ENCODE data around the gene PPARG. TPM values are rescaled to one million over a fixed set of nuclear protein-coding genes. Genes with fewer than 3 reads are reported as not detected.

The PPARG gene
- total RNA-seq, 1 donor from 2014 or later, result 40.1 TPM

GRCh38 chr3:12343047-12343501 is 54.2 kb downstream of the PPARG start:
- H3K27me3 Mint-ChIP-seq (ENCODE audit: low read depth), result peaks cover 1% of the 10 kb centered on the region
- no peak for DNase-seq (ENCODE audit: low spot score)
- H3K9me3 Mint-ChIP-seq, result no peaks in the 10 kb centered on the region
- H3K4me3 Mint-ChIP-seq (ENCODE audit: low read depth), result no peak overlapping the region
- intact Hi-C loops (cut with micrococcal nuclease), result no loop called here
- H3K4me1 Mint-ChIP-seq (ENCODE audit: low read depth), result peaks cover 23% of the 10 kb centered on the region
- peaks cover 15% of the 10 kb centered on the region for H3K36me3 Mint-ChIP-seq (ENCODE audit: low read depth)
- H3K27ac Mint-ChIP-seq, result no peak overlapping the region

GRCh38 chr3:12345141-12345561 is 56.3 kb downstream of the PPARG start:
- Mint-ChIP-seq H3K27me3 (ENCODE audit: low read depth) (peaks cover 5% of the 10 kb centered on the region), H3K4me1 (ENCODE audit: low read depth) (peaks cover 18% of the 10 kb centered on the region), H3K27ac (peak overlapping the region; percentile 79), H3K9me3 (no peaks in the 10 kb centered on the region), H3K36me3 (ENCODE audit: low read depth) (peaks cover 8% of the 10 kb centered on the region), H3K4me3 (ENCODE audit: low read depth) (no peak overlapping the region)
- no peak for DNase-seq (ENCODE audit: low spot score)
- intact Hi-C loops (cut with micrococcal nuclease), result loop anchor here (1.0 to 5.0 kb wide), 4 partner anchors 37 to 158 kb away; no protein-coding TSS in a partner anchor

- Mint-ChIP-seq H3K9me3 (no peaks in the 10 kb centered on the region), H3K4me1 (ENCODE audit: low read depth) (peaks cover 18% of the 10 kb centered on the region), H3K27ac (peak overlapping the region; percentile 79), H3K27me3 (ENCODE audit: low read depth) (peaks cover 5% of the 10 kb centered on the region), H3K4me3 (ENCODE audit: low read depth) (no peak overlapping the region), H3K36me3 (ENCODE audit: low read depth) (peaks cover 8% of the 10 kb centered on the region)
- intact Hi-C loops (cut with micrococcal nuclease), result loop anchor here (1.0 to 5.0 kb wide), 5 partner anchors 10 to 159 kb away; no protein-coding TSS in a partner anchor
- DNase-seq (ENCODE audit: low spot score), result no peak
Observed at GRCh38 chr3:12345584-12346494, 57.0 kb downstream of the PPARG start.

- Mint-ChIP-seq H3K36me3 (ENCODE audit: low read depth) (peaks cover 8% of the 10 kb centered on the region), H3K4me3 (ENCODE audit: low read depth) (no peak overlapping the region), H3K9me3 (no peaks in the 10 kb centered on the region), H3K27ac (no peak overlapping the region), H3K27me3 (ENCODE audit: low read depth) (peaks cover 12% of the 10 kb centered on the region), H3K4me1 (ENCODE audit: low read depth) (peaks cover 20% of the 10 kb centered on the region)
- intact Hi-C loops (cut with micrococcal nuclease), result loop anchor here (5.0 kb wide), 2 partner anchors 35 to 40 kb away; no protein-coding TSS in a partner anchor
- no peak for DNase-seq (ENCODE audit: low spot score)
Observed at GRCh38 chr3:12347301-12347700, 58.4 kb downstream of the PPARG start.

- Mint-ChIP-seq H3K27ac (no peak overlapping the region), H3K4me3 (ENCODE audit: low read depth) (no peak overlapping the region), H3K9me3 (no peaks in the 10 kb centered on the region), H3K36me3 (ENCODE audit: low read depth) (peaks cover 8% of the 10 kb centered on the region), H3K27me3 (ENCODE audit: low read depth) (peaks cover 12% of the 10 kb centered on the region), H3K4me1 (ENCODE audit: low read depth) (peaks cover 20% of the 10 kb centered on the region)
- intact Hi-C loops (cut with micrococcal nuclease), result loop anchor here (5.0 kb wide), 2 partner anchors 32 to 43 kb away; no protein-coding TSS in a partner anchor
- no peak for DNase-seq (ENCODE audit: low spot score)
Observed at GRCh38 chr3:12349895-12350811, 61.3 kb downstream of the PPARG start.

GRCh38 chr3:12351145-12351544 is 62.3 kb downstream of the PPARG start:
- Mint-ChIP-seq H3K4me1 (ENCODE audit: low read depth) (peaks cover 13% of the 10 kb centered on the region), H3K27ac (no peak overlapping the region), H3K9me3 (no peaks in the 10 kb centered on the region), H3K36me3 (ENCODE audit: low read depth) (peaks cover 5% of the 10 kb centered on the region), H3K27me3 (ENCODE audit: low read depth) (peaks cover 14% of the 10 kb centered on the region), H3K4me3 (ENCODE audit: low read depth) (no peak overlapping the region)
- intact Hi-C loops (cut with micrococcal nuclease), result no loop called here
- DNase-seq (ENCODE audit: low spot score), result no peak

GRCh38 chr3:12352253-12352652 is 63.4 kb downstream of the PPARG start:
- no peaks in the 10 kb centered on the region for H3K9me3 Mint-ChIP-seq
- H3K27ac Mint-ChIP-seq, result no peak overlapping the region
- peaks cover 17% of the 10 kb centered on the region for H3K4me1 Mint-ChIP-seq (ENCODE audit: low read depth)
- intact Hi-C loops (cut with micrococcal nuclease), result no loop called here
- no peak overlapping the region for H3K4me3 Mint-ChIP-seq (ENCODE audit: low read depth)
- no peak for DNase-seq (ENCODE audit: low spot score)
- H3K36me3 Mint-ChIP-seq (ENCODE audit: low read depth), result peaks cover 4% of the 10 kb centered on the region
- peaks cover 16% of the 10 kb centered on the region for H3K27me3 Mint-ChIP-seq (ENCODE audit: low read depth)

- Mint-ChIP-seq H3K4me3 (ENCODE audit: low read depth) (no peak overlapping the region), H3K4me1 (ENCODE audit: low read depth) (peaks cover 18% of the 10 kb centered on the region), H3K36me3 (ENCODE audit: low read depth) (no peaks in the 10 kb centered on the region), H3K9me3 (no peaks in the 10 kb centered on the region), H3K27me3 (ENCODE audit: low read depth) (peaks cover 19% of the 10 kb centered on the region), H3K27ac (no peak overlapping the region)
- DNase-seq (ENCODE audit: low spot score), result no peak
- intact Hi-C loops (cut with micrococcal nuclease), result no loop called here
Observed at GRCh38 chr3:12352755-12353154, 63.9 kb downstream of the PPARG start.

- peaks cover 19% of the 10 kb centered on the region for H3K27me3 Mint-ChIP-seq (ENCODE audit: low read depth)
- H3K27ac Mint-ChIP-seq, result no peak overlapping the region
- no peak overlapping the region for H3K4me3 Mint-ChIP-seq (ENCODE audit: low read depth)
- intact Hi-C loops (cut with micrococcal nuclease), result no loop called here
- H3K36me3 Mint-ChIP-seq (ENCODE audit: low read depth), result no peaks in the 10 kb centered on the region
- H3K4me1 Mint-ChIP-seq (ENCODE audit: low read depth), result peaks cover 18% of the 10 kb centered on the region
- no peak for DNase-seq (ENCODE audit: low spot score)
- no peaks in the 10 kb centered on the region for H3K9me3 Mint-ChIP-seq
Observed at GRCh38 chr3:12353796-12354525, 65.1 kb downstream of the PPARG start.

- no peak overlapping the region for H3K27ac Mint-ChIP-seq
- peaks cover 5% of the 10 kb centered on the region for H3K9me3 Mint-ChIP-seq
- H3K36me3 Mint-ChIP-seq (ENCODE audit: low read depth), result peaks cover 3% of the 10 kb centered on the region
- DNase-seq (ENCODE audit: low spot score), result no peak
- no peak overlapping the region for H3K4me3 Mint-ChIP-seq (ENCODE audit: low read depth)
- H3K4me1 Mint-ChIP-seq (ENCODE audit: low read depth), result peaks cover 18% of the 10 kb centered on the region
- intact Hi-C loops (cut with micrococcal nuclease), result no loop called here
- H3K27me3 Mint-ChIP-seq (ENCODE audit: low read depth), result peaks cover 14% of the 10 kb centered on the region
Observed at GRCh38 chr3:12356175-12356574, 67.3 kb downstream of the PPARG start.

- peaks cover 3% of the 10 kb centered on the region for H3K36me3 Mint-ChIP-seq (ENCODE audit: low read depth)
- peaks cover 5% of the 10 kb centered on the region for H3K9me3 Mint-ChIP-seq
- no peak for DNase-seq (ENCODE audit: low spot score)
- H3K4me1 Mint-ChIP-seq (ENCODE audit: low read depth), result peaks cover 15% of the 10 kb centered on the region
- intact Hi-C loops (cut with micrococcal nuclease), result no loop called here
- peaks cover 8% of the 10 kb centered on the region for H3K27me3 Mint-ChIP-seq (ENCODE audit: low read depth)
- H3K27ac Mint-ChIP-seq, result no peak overlapping the region
- H3K4me3 Mint-ChIP-seq (ENCODE audit: low read depth), result no peak overlapping the region
Observed at GRCh38 chr3:12356996-12357395, 68.1 kb downstream of the PPARG start.

GRCh38 chr3:12357456-12357855 is 68.6 kb downstream of the PPARG start:
- Mint-ChIP-seq H3K27ac (no peak overlapping the region), H3K36me3 (ENCODE audit: low read depth) (peaks cover 3% of the 10 kb centered on the region), H3K4me3 (ENCODE audit: low read depth) (no peak overlapping the region), H3K9me3 (peaks cover 5% of the 10 kb centered on the region), H3K4me1 (ENCODE audit: low read depth) (peaks cover 11% of the 10 kb centered on the region), H3K27me3 (ENCODE audit: low read depth) (peaks cover 7% of the 10 kb centered on the region)
- DNase-seq (ENCODE audit: low spot score), result no peak
- intact Hi-C loops (cut with micrococcal nuclease), result no loop called here
